CD8-positive, alpha-beta memory T cell (primary cell): ENCODE results near the gene KIF27. TPM values are rescaled to one million over a fixed set of nuclear protein-coding genes. Genes with fewer than 3 reads are reported as not detected.
"Not testable (repeated sequence)": the region's sequence is repeated elsewhere in the genome, so short reads cannot be mapped to it uniquely, and the experiment has no call there.

Experiments
- CTCF ChIA-PET: fragments of 350-600 bp; sonication (Branson Sonifier 250); formaldehyde crosslinking; loops from one replicate; lab custom pipeline; 2021; ENCODE audit warnings: antibody characterized with exemption; lab: Charles Lee
- POLR2A ChIA-PET: fragments of 350-600 bp; sonication (Branson Sonifier 250); formaldehyde crosslinking; loops from one replicate; lab custom pipeline; 2021; ENCODE audit warnings: antibody characterized with exemption; lab: Charles Lee
- DNase-seq, 5 donors: peaks; one replicate each; pipeline versions ENCODE4 v3.0.0 to v3.0.0-alpha.2; 2020 to 2022; ENCODE audit warnings: mixed read lengths in 1 of 5
- H3K27ac ChIP-seq: one replicate; pipeline ENCODE4 v1.7.0; 2013; ENCODE audit warnings: low read depth, mild to moderate bottlenecking, low read length, moderate library complexity
- H3K27me3 ChIP-seq: 2 replicates; pipeline ENCODE4 v1.7.0; 2013; ENCODE audit warnings: low read length, mild to moderate bottlenecking; ENCODE audit not compliant: insufficient read depth, poor library complexity, severe bottlenecking
- H3K36me3 ChIP-seq: 2 replicates; pipeline ENCODE4 v1.7.0; 2013; ENCODE audit warnings: mild to moderate bottlenecking, low read length, moderate library complexity; ENCODE audit not compliant: insufficient read depth
- H3K4me1 ChIP-seq: 2 replicates; pipeline ENCODE4 v1.7.0; 2013; ENCODE audit warnings: mild to moderate bottlenecking, low read length, moderate library complexity; ENCODE audit not compliant: insufficient read depth
- H3K4me3 ChIP-seq: 2 replicates; pipeline ENCODE4 v1.7.0; 2013; ENCODE audit warnings: mild to moderate bottlenecking, low read length
- H3K9me3 ChIP-seq: 2 replicates; pipeline ENCODE4 v1.7.0; 2013; ENCODE audit warnings: mild to moderate bottlenecking, low read length
- H3K27ac Mint-ChIP-seq, 8 donors: one replicate each; pipeline ENCODE4 v1.8.0; 2020 to 2021; ENCODE audit warnings: mixed read lengths in 8 of 8, mild to moderate bottlenecking in 6 of 8, inconsistent platforms in 3 of 8, moderate library complexity in 3 of 8
- H3K27me3 Mint-ChIP-seq, 2 donors: one replicate each; pipeline ENCODE4 v1.8.0; 2020 to 2021; ENCODE audit warnings: mixed read lengths in 2 of 2, mild to moderate bottlenecking in 1 of 2, moderate library complexity in 1 of 2
- H3K36me3 Mint-ChIP-seq, 3 donors: one replicate each; pipeline ENCODE4 v1.8.0; 2020 to 2021; ENCODE audit warnings: mixed read lengths in 3 of 3, inconsistent platforms in 1 of 3, mild to moderate bottlenecking in 1 of 3
- H3K4me1 Mint-ChIP-seq, 3 donors: one replicate each; pipeline ENCODE4 v1.8.0; 2020 to 2021; ENCODE audit warnings: mixed read lengths in 3 of 3, inconsistent platforms in 1 of 3, mild to moderate bottlenecking in 1 of 3
- H3K4me3 Mint-ChIP-seq, 7 donors: one replicate each; pipeline ENCODE4 v1.8.0; 2020 to 2021; ENCODE audit warnings: mixed read lengths in 7 of 7, mild to moderate bottlenecking in 6 of 7, moderate library complexity in 4 of 7, inconsistent platforms in 2 of 7
- H3K9me3 Mint-ChIP-seq, 5 donors: one replicate each; pipeline ENCODE4 v1.8.0; 2020 to 2022; ENCODE audit warnings: mixed read lengths in 5 of 5, mild to moderate bottlenecking in 3 of 5, moderate library complexity in 2 of 5, inconsistent platforms in 1 of 5
- polyA plus RNA-seq: library from polyadenylated mRNA; unstranded; fragments of 300-500 nt; fragmentation: Illumina TruSeq; gene quantifications from one replicate; pipeline ENCODE4 v1.2.3, GENCODE V29; 2021
- total RNA-seq, 2 experiments: library from RNA; stranded (reverse); gene quantifications; one replicate each; pipeline ENCODE4 v1.2.3, GENCODE V29; 2021

KIF27 gene
- total and polyA plus RNA-seq, 3 experiments from 2014 or later, result 2.0 to 3.2 (median 2.8) TPM

- H3K27ac Mint-ChIP-seq, H3K9me3 ChIP-seq, H3K4me3 ChIP-seq, POLR2A ChIA-PET, H3K36me3 Mint-ChIP-seq, H3K36me3 ChIP-seq, CTCF ChIA-PET, H3K27me3 Mint-ChIP-seq, H3K4me3 Mint-ChIP-seq, DNase-seq, H3K27me3 ChIP-seq, H3K27ac ChIP-seq, H3K4me1 Mint-ChIP-seq, H3K4me1 ChIP-seq, H3K9me3 Mint-ChIP-seq: not testable (repeated sequence)
These were observed 34.7 kb downstream of the KIF27 start for GRCh38 chr9:83886498-83886897.

DNA sequence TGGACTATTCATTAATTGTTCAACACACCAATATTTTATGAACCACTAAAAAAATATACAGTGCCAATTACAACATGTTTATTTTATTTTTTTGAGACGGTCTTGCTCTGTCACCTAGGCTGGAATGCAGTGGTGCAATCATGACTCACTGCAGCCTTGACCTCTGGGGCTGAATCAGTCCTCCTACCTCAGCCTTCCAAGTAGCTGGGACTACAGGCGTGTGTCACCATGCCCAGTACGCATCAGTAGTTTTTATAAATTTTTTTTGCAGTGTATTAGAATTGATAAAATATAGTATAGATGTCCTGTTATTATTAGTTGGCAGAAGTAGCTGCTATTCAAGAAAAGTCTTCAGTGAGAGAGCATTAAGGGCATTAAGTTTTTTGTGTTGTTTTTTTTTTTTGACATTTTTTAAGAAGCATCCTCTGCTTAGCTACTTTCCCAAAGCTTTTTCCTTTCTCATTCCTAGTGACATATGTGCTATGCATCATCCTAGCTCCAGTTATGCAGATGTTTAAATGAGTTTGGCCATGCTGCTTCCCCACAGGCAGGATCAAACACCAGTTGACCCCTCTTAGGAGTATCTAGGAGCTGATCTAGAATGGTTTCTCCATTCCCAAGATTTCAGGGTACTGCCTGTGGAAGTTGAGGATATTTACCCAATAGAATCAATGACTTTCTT lies 35.5 kb downstream of the KIF27 start:
- H3K27ac Mint-ChIP-seq, H3K36me3 ChIP-seq, H3K27me3 ChIP-seq, H3K27me3 Mint-ChIP-seq, POLR2A ChIA-PET, CTCF ChIA-PET, H3K27ac ChIP-seq, DNase-seq, H3K4me1 Mint-ChIP-seq, H3K4me1 ChIP-seq, H3K36me3 Mint-ChIP-seq, H3K9me3 ChIP-seq, H3K4me3 Mint-ChIP-seq, H3K9me3 Mint-ChIP-seq, H3K4me3 ChIP-seq: not testable (repeated sequence)

DNA sequence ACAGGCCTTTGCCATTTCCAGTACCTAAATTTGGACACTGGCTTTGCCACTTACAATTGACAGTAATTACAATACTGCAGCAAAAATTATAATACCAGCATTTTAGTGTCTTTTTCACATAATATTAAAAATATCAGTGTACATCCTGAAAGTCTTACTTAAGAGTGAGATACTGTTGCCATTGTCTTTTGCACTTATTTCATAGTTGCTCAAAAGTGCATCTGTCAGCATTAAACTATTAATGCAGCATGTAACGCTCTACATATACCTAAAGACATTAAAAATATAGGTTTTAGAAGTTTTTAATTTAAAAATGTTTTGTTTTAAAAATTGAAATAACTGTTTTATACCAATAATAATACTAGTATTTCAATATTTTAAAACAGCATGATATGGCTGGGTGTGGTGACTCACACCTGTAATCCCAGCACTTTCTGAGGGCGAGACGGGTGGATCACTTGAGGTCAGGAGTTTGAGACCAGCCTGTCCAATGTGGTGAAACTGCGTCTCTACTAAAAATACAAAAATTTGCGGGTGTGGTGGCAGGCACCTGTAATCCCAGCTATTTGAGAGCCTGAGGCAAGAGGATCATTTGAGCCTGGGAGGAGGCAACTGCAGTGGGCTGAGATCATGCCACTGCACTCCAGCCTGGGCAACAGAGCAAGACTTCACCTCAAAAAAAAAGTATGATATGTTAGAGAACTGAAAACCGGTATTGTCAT lies 39.4 kb downstream of the KIF27 start:
- H3K27ac Mint-ChIP-seq, H3K4me1 ChIP-seq, H3K36me3 Mint-ChIP-seq, DNase-seq, H3K27me3 Mint-ChIP-seq, H3K27me3 ChIP-seq, H3K4me3 ChIP-seq, H3K4me3 Mint-ChIP-seq, CTCF ChIA-PET, H3K9me3 ChIP-seq, H3K36me3 ChIP-seq, H3K27ac ChIP-seq, H3K4me1 Mint-ChIP-seq, POLR2A ChIA-PET, H3K9me3 Mint-ChIP-seq: not testable (repeated sequence)

GRCh38 chr9:83875559-83875958 lies 45.7 kb downstream of the KIF27 start:
- H3K36me3 Mint-ChIP-seq, CTCF ChIA-PET, H3K9me3 ChIP-seq, POLR2A ChIA-PET, H3K4me3 Mint-ChIP-seq, H3K4me1 Mint-ChIP-seq, H3K4me1 ChIP-seq, DNase-seq, H3K36me3 ChIP-seq, H3K9me3 Mint-ChIP-seq, H3K27me3 ChIP-seq, H3K27ac ChIP-seq, H3K27ac Mint-ChIP-seq, H3K4me3 ChIP-seq, H3K27me3 Mint-ChIP-seq: not testable (repeated sequence)

- DNase-seq, H3K4me3 Mint-ChIP-seq, H3K27ac ChIP-seq, H3K27me3 Mint-ChIP-seq, POLR2A ChIA-PET, H3K36me3 ChIP-seq, H3K27ac Mint-ChIP-seq, H3K4me1 Mint-ChIP-seq, CTCF ChIA-PET, H3K9me3 Mint-ChIP-seq, H3K9me3 ChIP-seq, H3K27me3 ChIP-seq, H3K4me3 ChIP-seq, H3K4me1 ChIP-seq: not testable (repeated sequence)
- H3K36me3 Mint-ChIP-seq, result peaks cover 7 to 18% (median 9%) of the 10 kb centered on the region in 3 donors
These were observed 71.3 kb downstream of the KIF27 start for GRCh38 chr9:83849895-83850294.

DNA sequence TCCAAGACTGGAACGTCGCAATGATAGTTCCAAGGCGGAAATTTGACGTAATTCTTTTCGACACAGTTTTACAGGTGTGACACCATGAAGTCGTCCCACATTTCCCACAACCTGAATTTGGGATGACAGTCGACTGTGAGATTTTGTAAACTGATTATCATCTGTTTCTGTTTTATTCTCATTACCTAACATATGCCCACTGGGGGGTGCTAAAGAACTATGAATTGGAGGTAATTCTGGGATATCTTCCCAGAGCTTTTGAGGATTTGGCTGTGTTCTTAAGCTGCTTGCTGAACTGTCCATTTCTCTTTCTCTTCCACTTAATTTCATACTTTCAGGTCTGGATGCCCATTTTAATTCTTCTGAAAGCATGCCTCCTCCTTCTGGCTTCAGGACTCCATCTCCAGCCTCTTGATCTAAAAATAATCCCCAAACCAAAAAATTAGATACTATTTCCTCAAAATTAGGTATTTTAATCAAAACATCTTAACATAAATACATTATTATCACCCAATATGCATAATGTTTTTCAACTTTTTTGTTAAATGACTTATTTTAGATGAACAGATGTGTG lies 84.1 kb downstream of the KIF27 start:
- CTCF ChIA-PET, H3K4me3 ChIP-seq, H3K9me3 ChIP-seq, H3K27me3 ChIP-seq, H3K4me3 Mint-ChIP-seq, H3K9me3 Mint-ChIP-seq, H3K4me1 ChIP-seq, DNase-seq, H3K4me1 Mint-ChIP-seq, H3K36me3 Mint-ChIP-seq, H3K27me3 Mint-ChIP-seq, POLR2A ChIA-PET, H3K36me3 ChIP-seq, H3K27ac ChIP-seq: not testable (repeated sequence)
- peak overlapping the region in 1 of 8 donors; percentile 50 for H3K27ac Mint-ChIP-seq

GRCh38 chr9:83830426-83831071 lies 90.7 kb downstream of the KIF27 start:
- H3K9me3 Mint-ChIP-seq, H3K27ac Mint-ChIP-seq, H3K36me3 ChIP-seq, H3K9me3 ChIP-seq, H3K4me3 ChIP-seq, CTCF ChIA-PET, DNase-seq, H3K4me1 ChIP-seq, H3K27me3 Mint-ChIP-seq, H3K4me1 Mint-ChIP-seq, H3K36me3 Mint-ChIP-seq, H3K27me3 ChIP-seq, POLR2A ChIA-PET, H3K27ac ChIP-seq, H3K4me3 Mint-ChIP-seq: not testable (repeated sequence)

DNA sequence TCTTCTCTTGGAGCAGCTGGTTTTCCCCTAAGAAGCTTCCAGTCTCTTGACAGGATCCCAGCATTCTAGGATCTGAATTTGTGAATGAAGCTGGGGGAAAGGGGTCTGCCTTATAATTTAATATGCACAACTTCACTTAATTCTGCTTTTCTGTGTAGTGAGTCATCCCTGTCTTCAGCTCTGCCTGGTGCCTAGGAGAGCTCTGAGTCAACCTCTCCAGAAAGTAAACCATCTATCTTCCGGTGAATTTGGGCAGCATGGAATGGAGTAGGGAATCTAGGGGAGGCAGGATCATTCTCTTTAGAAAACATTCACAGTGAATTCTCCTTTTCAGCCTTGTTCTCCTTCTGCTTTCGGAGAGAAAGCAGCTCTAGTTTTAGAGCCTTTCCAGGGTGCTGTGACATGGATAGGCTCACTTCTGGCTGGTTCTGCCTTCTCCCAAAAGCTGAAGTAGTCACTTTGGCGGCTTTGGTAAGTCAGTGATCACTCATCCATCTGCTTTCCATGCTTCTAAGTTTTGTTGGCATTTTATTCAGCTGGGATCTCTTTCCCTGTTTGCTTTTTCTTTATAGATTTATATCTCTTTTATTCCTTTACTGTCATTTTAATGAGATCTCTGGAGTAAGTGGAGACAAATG lies 96.1 kb downstream of the KIF27 start:
- H3K27me3 ChIP-seq, H3K36me3 ChIP-seq, H3K4me1 Mint-ChIP-seq, H3K27ac Mint-ChIP-seq, CTCF ChIA-PET, H3K27ac ChIP-seq, H3K4me1 ChIP-seq, H3K4me3 Mint-ChIP-seq, DNase-seq, H3K4me3 ChIP-seq, H3K9me3 Mint-ChIP-seq, H3K36me3 Mint-ChIP-seq, POLR2A ChIA-PET, H3K9me3 ChIP-seq: not testable (repeated sequence)
- H3K27me3 Mint-ChIP-seq, result peaks cover 0 to 11% of the 10 kb centered on the region in 2 donors
